Measurements from ENCODE around the gene PXYLP1.

- TF ChIP-seq EZH2 (IDR thresholded peaks at IDR 0.05; ENCODE audit: insufficient read depth, poor library complexity, severe bottlenecking), result no peak
- TF ChIP-seq EZH2phosphoT487 (IDR thresholded peaks at IDR 0.05; ENCODE audit: insufficient read depth, low read depth), result no peak
Measured at GRCh38 chr3:141294848-141295247, 63.2 kb downstream of the PXYLP1 start.

Measured in GM23248 (cell line).